ENCODE measurements around the gene SMPX.

DNA sequence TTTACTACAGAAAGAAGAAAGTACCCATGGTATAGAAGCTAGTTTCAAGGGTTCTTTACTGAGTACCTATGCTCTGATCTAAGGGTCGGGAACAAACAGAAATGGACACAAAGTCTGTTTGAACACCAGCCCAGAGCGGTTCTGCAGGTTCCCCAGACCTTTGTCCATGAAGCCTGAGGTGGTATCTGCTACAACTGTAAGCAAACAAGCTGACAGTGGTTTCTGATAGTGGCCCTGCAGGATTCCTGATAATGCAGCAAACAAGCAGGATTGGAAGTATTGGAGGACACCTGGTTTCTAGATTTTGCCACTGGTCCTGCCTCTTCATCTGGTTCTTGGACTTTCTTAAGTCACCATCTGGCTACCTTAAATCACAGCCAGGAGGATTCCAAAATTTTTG is 23.7 kb downstream of the SMPX start:
- TF ChIP-seq CTCF (IDR thresholded peaks at IDR 0.05), result no peak
- no peak for TF ChIP-seq EP300 (IDR thresholded peaks at IDR 0.05)
- no peak for TF ChIP-seq POLR2A (IDR thresholded peaks at IDR 0.05)

Measured in stomach (tissue), 4 donors.